WTC11 (cell line): Measurements from ENCODE around the gene PGAM5. TPM values are rescaled to one million over a fixed set of nuclear protein-coding genes. Genes with fewer than 3 reads are reported as not detected.

Experiments used
- ATAC-seq: fragments of 200-7000 bp; cut with Tn5 transposase; 2 replicates; pipeline ENCODE4 v1.10.0; 2021; ENCODE audit warnings: mild to moderate bottlenecking, moderate library complexity
- CTCF ChIA-PET: fragments of 300-600 bp; sonication (Branson Sonifier 250); formaldehyde crosslinking; loops from one replicate; lab custom pipeline; 2021; ENCODE audit warnings: antibody characterized with exemption; lab: Charles Lee
- POLR2A ChIA-PET: fragments of 350-600 bp; sonication (Branson Sonifier 250); formaldehyde crosslinking; loops from one replicate; lab custom pipeline; 2021; ENCODE audit warnings: antibody characterized with exemption; lab: Charles Lee
- DNase-seq: peaks from one replicate; pipeline ENCODE4 v3.0.0; 2021; ENCODE audit warnings: low spot score
- H3K27ac Mint-ChIP-seq: 2 replicates; pipeline ENCODE4 v1.8.0; 2021; ENCODE audit warnings: mixed read lengths
- H3K27me3 Mint-ChIP-seq: 2 replicates; pipeline ENCODE4 v1.8.0; 2021; ENCODE audit warnings: low read depth, mild to moderate bottlenecking, moderate library complexity, mixed read lengths
- H3K36me3 Mint-ChIP-seq: 2 replicates; pipeline ENCODE4 v1.8.0; 2021; ENCODE audit warnings: mixed read lengths
- H3K4me1 Mint-ChIP-seq: 2 replicates; pipeline ENCODE4 v1.8.0; 2022; ENCODE audit warnings: mixed read lengths
- H3K4me3 Mint-ChIP-seq: 2 replicates; pipeline ENCODE4 v1.8.0; 2021; ENCODE audit warnings: mild to moderate bottlenecking, moderate library complexity, mixed read lengths
- H3K9me3 Mint-ChIP-seq: 2 replicates; pipeline ENCODE4 v1.8.0; 2021; ENCODE audit warnings: mixed read lengths
- CTCF ChIP-seq: fragments of 200-600 bp; IDR thresholded peaks from 2 replicates; pipeline ENCODE4 v1.8.0; 2022; ENCODE audit warnings: antibody characterized with exemption
- HMGXB4 ChIP-seq: sonication (generic); formaldehyde crosslinking; IDR thresholded peaks from 2 replicates; pipeline ENCODE4 v1.8.1; 2023; ENCODE audit warnings: mild to moderate bottlenecking, moderate library complexity, missing genetic modification reagents
- NFATC4 ChIP-seq: fragments of 250-450 bp; sonication (Bioruptor Pico); IDR thresholded peaks from 2 replicates; pipeline ENCODE4 v1.9.0; 2021; ENCODE audit warnings: mild to moderate bottlenecking
- NFE2L1 ChIP-seq: sonication (generic); formaldehyde crosslinking; IDR thresholded peaks from 2 replicates; pipeline ENCODE4 v1.8.1; 2023; ENCODE audit warnings: missing genetic modification reagents
- OVOL2 ChIP-seq: fragments of 250-450 bp; sonication (Bioruptor Pico); IDR thresholded peaks from 2 replicates; pipeline ENCODE4 v1.9.0; 2021; ENCODE audit warnings: mild to moderate bottlenecking, borderline replicate concordance
- PRDM15 ChIP-seq: sonication (generic); formaldehyde crosslinking; IDR thresholded peaks from 2 replicates; pipeline ENCODE4 v1.8.0; 2022; ENCODE audit warnings: missing genetic modification reagents
- ZBTB21 ChIP-seq: sonication (generic); formaldehyde crosslinking; IDR thresholded peaks from 2 replicates; pipeline ENCODE4 v1.8.1; 2023; ENCODE audit warnings: mild to moderate bottlenecking, missing genetic modification reagents, borderline replicate concordance
- ZMAT4 ChIP-seq: fragments of 250-450 bp; sonication (Bioruptor Pico); IDR thresholded peaks from 2 replicates; pipeline ENCODE4 v1.9.0; 2021; ENCODE audit warnings: mild to moderate bottlenecking
- ZNF219 ChIP-seq: sonication (generic); formaldehyde crosslinking; IDR thresholded peaks from 2 replicates; pipeline ENCODE4 v1.8.0; 2023; ENCODE audit warnings: missing genetic modification reagents, mild to moderate bottlenecking, borderline replicate concordance
- ZNF423 ChIP-seq: fragments of 250-450 bp; sonication (Bioruptor Pico); IDR thresholded peaks from 2 replicates; pipeline ENCODE4 v2.1.2; 2022; ENCODE audit warnings: mild to moderate bottlenecking, moderate library complexity
- ZNF425 ChIP-seq: fragments of 250-450 bp; sonication (Bioruptor Pico); conservative IDR thresholded peaks from 2 replicates; pipeline ENCODE4 v1.9.0; 2021; ENCODE audit warnings: mild to moderate bottlenecking
- ZNF512 ChIP-seq: sonication (generic); formaldehyde crosslinking; IDR thresholded peaks from 2 replicates; pipeline ENCODE4 v1.8.1; 2022; ENCODE audit warnings: missing genetic modification reagents, borderline replicate concordance
- total RNA-seq: library from RNA; stranded (reverse); gene quantifications from 3 replicates; pipeline ENCODE4 v1.2.3, GENCODE V29; 2021
- TF ChIP-seq, protein P1 (sequence below): sonication (generic); formaldehyde crosslinking; IDR thresholded peaks from 2 replicates; pipeline ENCODE4 v1.8.0; 2022; ENCODE audit warnings: mild to moderate bottlenecking, missing genetic modification reagents

Gene PGAM5
- total RNA-seq, 1 experiment from 2014 or later, result 89.7 TPM

GRCh38 chr12:132720606-132721345 is 10.1 kb downstream of the PGAM5 start:
- no peaks in the 10 kb centered on the region for H3K4me1 Mint-ChIP-seq
- DNase-seq, result no peak
- POLR2A ChIA-PET, result no interaction called here
- no peak for ATAC-seq
- H3K27ac Mint-ChIP-seq, result no peak overlapping the region; the same call in 1 of the 2 replicates
- H3K9me3 Mint-ChIP-seq, result no peaks in the 10 kb centered on the region
- no peak overlapping the region for H3K4me3 Mint-ChIP-seq
- TF ChIP-seq CTCF (no peak), NFATC4 (CRISPR knock-in tag) (no peak), ZNF219 (CRISPR knock-in tag) (no peak), PRDM15 (CRISPR knock-in tag) (no peak), OVOL2 (no peak), ZNF512 (no peak), ZNF423 (CRISPR knock-in tag) (no peak), ZBTB21 (CRISPR knock-in tag) (no peak), ZMAT4 (CRISPR knock-in tag) (no peak), HMGXB4 (no peak), NFE2L1 (CRISPR knock-in tag) (no peak), ZNF425 (no peak)
- TF ChIP-seq, protein P1, sequence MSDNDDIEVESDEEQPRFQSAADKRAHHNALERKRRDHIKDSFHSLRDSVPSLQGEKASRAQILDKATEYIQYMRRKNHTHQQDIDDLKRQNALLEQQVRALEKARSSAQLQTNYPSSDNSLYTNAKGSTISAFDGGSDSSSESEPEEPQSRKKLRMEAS, result no peak
- TF ChIP-seq, all 79 proteins: peak for 0
- H3K36me3 Mint-ChIP-seq, result peaks cover 58% of the 10 kb centered on the region
- CTCF ChIA-PET, result interaction anchor here (0.8 kb wide), 1 partner anchor 48 kb away, joined by 3 read pairs; no protein-coding TSS in a partner anchor
- H3K27me3 Mint-ChIP-seq, result no peaks in the 10 kb centered on the region
